ENCODE results near the gene THAP11.

Gene THAP11

GRCh38 chr16:67886387-67886786 lies 44.3 kb downstream of the THAP11 start:
- DNase-seq (ENCODE audit: low read depth) = no peak
- no peak overlapping the region for H3K4me3 ChIP-seq (ENCODE audit: low read depth, low read length)
- TF ChIP-seq CTCF (IDR thresholded peaks at IDR 0.05; ENCODE audit: insufficient read depth, low read depth, low read length, missing control alignments) = no peak

- no peak for TF ChIP-seq CTCF (IDR thresholded peaks at IDR 0.05; ENCODE audit: insufficient read depth, low read depth, low read length, missing control alignments)
- DNase-seq (ENCODE audit: low read depth) = no peak
- no peak overlapping the region for H3K4me3 ChIP-seq (ENCODE audit: low read depth, low read length)
Measured at GRCh38 chr16:67888331-67888730, 46.2 kb downstream of the THAP11 start.

GRCh38 chr16:67892375-67892774 lies 50.3 kb downstream of the THAP11 start:
- DNase-seq (ENCODE audit: low read depth) = no peak
- H3K4me3 ChIP-seq (ENCODE audit: low read depth, low read length) = peak overlapping the region; percentile 63
- TF ChIP-seq CTCF (IDR thresholded peaks at IDR 0.05; ENCODE audit: insufficient read depth, low read depth, low read length, missing control alignments) = no peak

- peak within 1 kb of the TSS; percentile 70 for H3K4me3 ChIP-seq (ENCODE audit: low read depth, low read length)
- TF ChIP-seq CTCF (IDR thresholded peaks at IDR 0.05; ENCODE audit: insufficient read depth, low read depth, low read length, missing control alignments) = no peak
- DNase-seq (ENCODE audit: low read depth) = peak; percentile 96
Measured at GRCh38 chr16:67892899-67893742, 51.0 kb downstream of the THAP11 start, which contains the start of gene PSKH1. PSKH1 (plus strand) TSS chr16:67893254; CDS start chr16:67908750, 15,496 bp downstream.
